PC-3 (cell line): Measurements from ENCODE around the gene ARID5B. TPM values are rescaled to one million over a fixed set of nuclear protein-coding genes. Genes with fewer than 3 reads are reported as not detected.

Source experiments
- ATAC-seq: fragments of 200-7000 bp; cut with Tn5 transposase; 2 replicates; pipeline ENCODE4 v1.9.1; 2020; ENCODE audit warnings: mild to moderate bottlenecking, moderate library complexity
- BruUV-seq: library from RNA; stranded (reverse); fragments of 400-500 nt; replicated peaks from 2 replicates; lab custom pipeline; 2021; lab: Mats Ljungman, UMichigan
- CTCF ChIA-PET: fragments of 300-600 bp; sonication (Branson Sonifier 250); formaldehyde crosslinking; loops from one replicate; lab custom pipeline; 2022; ENCODE audit warnings: antibody characterized with exemption; lab: Charles Lee
- POLR2A ChIA-PET: fragments of 300-600 bp; sonication (Branson Sonifier 250); formaldehyde crosslinking; loops from one replicate; lab custom pipeline; 2022; ENCODE audit warnings: antibody characterized with exemption; ENCODE audit not compliant: unreplicated experiment; lab: Charles Lee
- DNase-seq: peaks from one replicate; pipeline ENCODE4 v3.0.0-alpha.2; 2015
- H2AFZ ChIP-seq: fragments of 300-600 bp; sonication (generic); 2 replicates; pipeline ENCODE4 v1.6.0; 2016; ENCODE audit warnings: antibody characterized with exemption, low read length
- H3F3A ChIP-seq: fragments of 300-600 bp; sonication (generic); one replicate; pipeline ENCODE4 v1.6.0; 2017; ENCODE audit warnings: antibody characterized with exemption, low read length, control low read depth, mild to moderate bottlenecking; ENCODE audit not compliant: unreplicated experiment
- H3K27ac ChIP-seq: fragments of 300-600 bp; sonication (generic); 2 replicates; pipeline ENCODE4 v1.5.1; 2016; ENCODE audit warnings: mild to moderate bottlenecking, low read length
- H3K27me3 ChIP-seq: fragments of 300-600 bp; sonication (generic); 2 replicates; pipeline ENCODE4 v1.6.1; 2016; ENCODE audit warnings: low read length, mixed read lengths
- H3K36me3 ChIP-seq: fragments of 300-600 bp; sonication (generic); 2 replicates; pipeline ENCODE4 v1.6.1; 2016; ENCODE audit warnings: low read depth, mixed run types, low read length, mixed read lengths
- H3K4me1 ChIP-seq: fragments of 300-600 bp; sonication (generic); 2 replicates; pipeline ENCODE4 v1.5.1; 2016; ENCODE audit warnings: low read length; ENCODE audit not compliant: insufficient read depth
- H3K4me2 ChIP-seq: fragments of 300-600 bp; sonication (generic); 2 replicates; pipeline ENCODE4 v1.6.0; 2016; ENCODE audit warnings: low read length
- H3K4me3 ChIP-seq: fragments of 300-600 bp; sonication (generic); 2 replicates; pipeline ENCODE4 v1.5.1; 2016; ENCODE audit warnings: mild to moderate bottlenecking, low read length, mixed read lengths
- H3K79me2 ChIP-seq: fragments of 300-600 bp; sonication (generic); 2 replicates; pipeline ENCODE4 v1.6.1; 2017; ENCODE audit warnings: low read length, mixed read lengths
- H3K9ac ChIP-seq: fragments of 300-600 bp; sonication (generic); 2 replicates; pipeline ENCODE4 v1.6.0; 2016; ENCODE audit warnings: mild to moderate bottlenecking, low read length
- H3K9me2 ChIP-seq: fragments of 300-600 bp; sonication (generic); replicated peaks from 2 replicates; pipeline ENCODE4 v1.6.1; 2016; ENCODE audit warnings: mixed run types, low read length, mixed read lengths
- H3K9me3 ChIP-seq: fragments of 300-600 bp; sonication (generic); 2 replicates; pipeline ENCODE4 v1.6.1; 2016; ENCODE audit warnings: low read length, mixed read lengths
- H4K20me1 ChIP-seq: fragments of 300-600 bp; sonication (generic); 2 replicates; pipeline ENCODE4 v1.6.1; 2016; ENCODE audit warnings: low read length, mixed read lengths
- CTCF ChIP-seq: fragments of 300-600 bp; sonication (generic); conservative IDR thresholded peaks from 2 replicates; pipeline ENCODE4 v1.5.1; 2017; ENCODE audit warnings: antibody characterized with exemption, low read depth, mild to moderate bottlenecking, low read length
- EZH2 ChIP-seq: fragments of 300-600 bp; sonication (generic); IDR thresholded peaks from one replicate; pipeline ENCODE4 v1.6.1; 2017; ENCODE audit warnings: antibody characterized with exemption, mild to moderate bottlenecking, low read length; ENCODE audit not compliant: unreplicated experiment
- EZH2phosphoT487 ChIP-seq: fragments of 300-600 bp; sonication (generic); IDR thresholded peaks from 2 replicates; pipeline ENCODE4 v1.6.1; 2018; ENCODE audit warnings: mild to moderate bottlenecking, antibody characterized with exemption, low read length, borderline replicate concordance
- intact Hi-C: fragments of 100-400 bp; cut with micrococcal nuclease; formaldehyde crosslinking; loops from 2 replicates; pipeline ENCODE4 v1.9.0; 2023
- total RNA-seq: library from RNA; depleted of rRNA; stranded (reverse); fragments of >200 nt; gene quantifications from 2 replicates; pipeline ENCODE4 v1.2.3, GENCODE V29; 2014

The ARID5B gene
- total RNA-seq, 1 experiment from 2014 or later, result 26.4 TPM

GRCh38 chr10:62050893-62051433, 149.5 kb downstream of the ARID5B start:
- Histone ChIP-seq H3F3A (peaks cover 12% of the 10 kb centered on the region), H3K36me3 (peaks cover 21% of the 10 kb centered on the region), H3K27me3 (no peaks in the 10 kb centered on the region), H3K79me2 (peaks cover 49% of the 10 kb centered on the region), H3K9me3 (no peaks in the 10 kb centered on the region), H3K9ac (peak overlapping the region; percentile 70), H3K4me1 (peaks cover 60% of the 10 kb centered on the region), H3K27ac (peak overlapping the region; percentile 77), H2AFZ (no peak overlapping the region), H3K4me3 (peak overlapping the region; percentile 63), H4K20me1 (no peaks in the 10 kb centered on the region), H3K4me2 (peak overlapping the region; percentile 80), H3K9me2 (no peaks in the 10 kb centered on the region)
- POLR2A ChIA-PET, result interaction anchor here (1.4 to 2.0 kb wide), 2 partner anchors 25 to 192 kb away, joined by 7 to 10 read pairs; no protein-coding TSS in a partner anchor
- BruUV-seq, result no TSS peak
- CTCF ChIA-PET, result interaction anchor here (0.5 to 4.9 kb wide), 5 partner anchors 12 to 563 kb away, joined by 3 to 52 read pairs (median 12); no protein-coding TSS in a partner anchor
- intact Hi-C loops, result no loop called here
- TF ChIP-seq CTCF (no peak), EZH2phosphoT487 (no peak), EZH2 (no peak)
- ATAC-seq (peak; percentile 41), DNase-seq (peak; percentile 100)

- no peak overlapping the region for H3K27ac ChIP-seq
- H3K9me2 ChIP-seq, result no peaks in the 10 kb centered on the region
- H3K4me2 ChIP-seq, result no peak overlapping the region
- no peak for DNase-seq
- H3K9ac ChIP-seq, result no peak overlapping the region
- H3K4me1 ChIP-seq, result peaks cover 56% of the 10 kb centered on the region
- H2AFZ ChIP-seq, result no peak overlapping the region
- H3K4me3 ChIP-seq, result no peak overlapping the region
- no TSS peak for BruUV-seq
- no peak for TF ChIP-seq EZH2phosphoT487
- TF ChIP-seq CTCF, result no peak
- TF ChIP-seq EZH2, result no peak
- H3K36me3 ChIP-seq, result peaks cover 24% of the 10 kb centered on the region
- H3F3A ChIP-seq, result peaks cover 8% of the 10 kb centered on the region
- no peaks in the 10 kb centered on the region for H3K9me3 ChIP-seq
- intact Hi-C loops, result no loop called here
- ATAC-seq, result no peak
- peaks cover 44% of the 10 kb centered on the region for H3K79me2 ChIP-seq
- H4K20me1 ChIP-seq, result no peaks in the 10 kb centered on the region
- ChIA-PET CTCF (no interaction called here), POLR2A (no interaction called here)
- no peaks in the 10 kb centered on the region for H3K27me3 ChIP-seq
These were observed 150.8 kb downstream of the ARID5B start for GRCh38 chr10:62052276-62052675.

- Histone ChIP-seq H3K9ac (no peak overlapping the region), H3K27me3 (no peaks in the 10 kb centered on the region), H3K4me2 (no peak overlapping the region), H3K9me2 (no peaks in the 10 kb centered on the region), H3K27ac (no peak overlapping the region), H3K79me2 (peaks cover 42% of the 10 kb centered on the region), H3F3A (no peaks in the 10 kb centered on the region), H3K4me1 (peaks cover 40% of the 10 kb centered on the region), H3K4me3 (no peak overlapping the region), H2AFZ (no peak overlapping the region), H3K36me3 (peaks cover 34% of the 10 kb centered on the region), H4K20me1 (no peaks in the 10 kb centered on the region), H3K9me3 (no peaks in the 10 kb centered on the region)
- ChIA-PET CTCF (no interaction called here), POLR2A (interaction anchor here (0.7 kb wide), 1 partner anchor 889 kb away, joined by 3 read pairs; no protein-coding TSS in a partner anchor)
- TF ChIP-seq CTCF (no peak), EZH2 (no peak), EZH2phosphoT487 (no peak)
- no TSS peak for BruUV-seq
- ATAC-seq (no peak), DNase-seq (no peak)
- intact Hi-C loops, result no loop called here
These were observed 152.4 kb downstream of the ARID5B start for GRCh38 chr10:62053860-62054259.
